Measurements from ENCODE around the gene VASN. TPM values are rescaled to one million over a fixed set of nuclear protein-coding genes. Genes with fewer than 3 reads are reported as not detected.
A peak's percentile ranks its signal among the peaks of the same experiment; 100 is the strongest.
"Not testable (repeated sequence)": the region's sequence is repeated elsewhere in the genome, so short reads cannot be mapped to it uniquely, and the experiment has no call there.

The VASN gene
- total and polyA plus RNA-seq, 7 donors, result 0.46 to 10.2 (median 7.1) TPM

DNA sequence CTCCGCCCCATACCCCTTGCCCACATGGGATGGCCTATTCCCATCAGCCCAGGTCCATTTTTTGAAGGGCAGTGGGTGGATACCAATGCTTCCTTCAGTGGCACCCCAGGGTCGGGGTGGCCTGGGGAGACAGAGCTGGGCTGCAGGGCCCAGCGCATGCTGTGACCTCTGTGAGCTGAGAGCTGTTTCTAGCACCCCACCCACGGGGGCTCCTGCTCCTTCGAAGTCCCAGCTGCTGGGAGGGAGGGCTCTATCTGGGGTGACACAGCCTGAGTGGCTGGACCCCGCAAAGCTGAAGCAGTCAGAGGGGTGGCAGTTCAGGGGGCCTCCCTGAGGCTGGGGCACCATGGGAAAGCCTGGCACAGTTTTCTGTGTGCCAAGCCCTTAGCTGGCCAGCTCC is 31.2 kb upstream of the VASN start:
- H3K36me3 ChIP-seq, result peaks cover 0 to 48% (median 20%) of the 10 kb centered on the region in 4 donors
- 90 to 91% methylated on average over 6 of the region's 6 CpGs for WGBS, 2 donors
- DNase-seq, result no peak
- no peak overlapping the region for H3K4me3 ChIP-seq
- H3K27me3 ChIP-seq, result no peaks in the 10 kb centered on the region
- intact Hi-C loops (cut with DNase I), result no loop called here
- no peaks in the 10 kb centered on the region for H3K9me3 ChIP-seq
- TF ChIP-seq, protein P1, sequence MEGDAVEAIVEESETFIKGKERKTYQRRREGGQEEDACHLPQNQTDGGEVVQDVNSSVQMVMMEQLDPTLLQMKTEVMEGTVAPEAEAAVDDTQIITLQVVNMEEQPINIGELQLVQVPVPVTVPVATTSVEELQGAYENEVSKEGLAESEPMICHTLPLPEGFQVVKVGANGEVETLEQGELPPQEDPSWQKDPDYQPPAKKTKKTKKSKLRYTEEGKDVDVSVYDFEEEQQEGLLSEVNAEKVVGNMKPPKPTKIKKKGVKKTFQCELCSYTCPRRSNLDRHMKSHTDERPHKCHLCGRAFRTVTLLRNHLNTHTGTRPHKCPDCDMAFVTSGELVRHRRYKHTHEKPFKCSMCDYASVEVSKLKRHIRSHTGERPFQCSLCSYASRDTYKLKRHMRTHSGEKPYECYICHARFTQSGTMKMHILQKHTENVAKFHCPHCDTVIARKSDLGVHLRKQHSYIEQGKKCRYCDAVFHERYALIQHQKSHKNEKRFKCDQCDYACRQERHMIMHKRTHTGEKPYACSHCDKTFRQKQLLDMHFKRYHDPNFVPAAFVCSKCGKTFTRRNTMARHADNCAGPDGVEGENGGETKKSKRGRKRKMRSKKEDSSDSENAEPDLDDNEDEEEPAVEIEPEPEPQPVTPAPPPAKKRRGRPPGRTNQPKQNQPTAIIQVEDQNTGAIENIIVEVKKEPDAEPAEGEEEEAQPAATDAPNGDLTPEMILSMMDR (IDR thresholded peaks at IDR 0.05), result no peak
- TF ChIP-seq EP300 (IDR thresholded peaks at IDR 0.05) (no peak), POLR2A (IDR thresholded peaks at IDR 0.05) (no peak), POLR2AphosphoS5 (IDR thresholded peaks at IDR 0.05) (no peak)
- H3K27ac ChIP-seq, result no peak overlapping the region
- peaks cover 0 to 26% (median 15%) of the 10 kb centered on the region in 4 donors for H3K4me1 ChIP-seq

GRCh38 chr16:4341250-4341649 is 30.4 kb upstream of the VASN start:
- Histone ChIP-seq H3K9me3 (no peaks in the 10 kb centered on the region), H3K27me3 (no peaks in the 10 kb centered on the region), H3K27ac (no peak overlapping the region), H3K36me3 (peaks cover 0 to 40% (median 14%) of the 10 kb centered on the region in 4 donors), H3K4me1 (peaks cover 0 to 26% (median 17%) of the 10 kb centered on the region in 4 donors), H3K4me3 (no peak overlapping the region)
- DNase-seq, result no peak
- intact Hi-C loops (cut with DNase I), result no loop called here
- WGBS, 2 donors, result 94 to 96% methylated on average over 13 of the region's 13 CpGs
- TF ChIP-seq, protein P1 (IDR thresholded peaks at IDR 0.05), result no peak
- no peak for TF ChIP-seq POLR2A (IDR thresholded peaks at IDR 0.05)
- TF ChIP-seq EP300 (IDR thresholded peaks at IDR 0.05), result no peak
- TF ChIP-seq POLR2AphosphoS5 (IDR thresholded peaks at IDR 0.05), result no peak

DNA sequence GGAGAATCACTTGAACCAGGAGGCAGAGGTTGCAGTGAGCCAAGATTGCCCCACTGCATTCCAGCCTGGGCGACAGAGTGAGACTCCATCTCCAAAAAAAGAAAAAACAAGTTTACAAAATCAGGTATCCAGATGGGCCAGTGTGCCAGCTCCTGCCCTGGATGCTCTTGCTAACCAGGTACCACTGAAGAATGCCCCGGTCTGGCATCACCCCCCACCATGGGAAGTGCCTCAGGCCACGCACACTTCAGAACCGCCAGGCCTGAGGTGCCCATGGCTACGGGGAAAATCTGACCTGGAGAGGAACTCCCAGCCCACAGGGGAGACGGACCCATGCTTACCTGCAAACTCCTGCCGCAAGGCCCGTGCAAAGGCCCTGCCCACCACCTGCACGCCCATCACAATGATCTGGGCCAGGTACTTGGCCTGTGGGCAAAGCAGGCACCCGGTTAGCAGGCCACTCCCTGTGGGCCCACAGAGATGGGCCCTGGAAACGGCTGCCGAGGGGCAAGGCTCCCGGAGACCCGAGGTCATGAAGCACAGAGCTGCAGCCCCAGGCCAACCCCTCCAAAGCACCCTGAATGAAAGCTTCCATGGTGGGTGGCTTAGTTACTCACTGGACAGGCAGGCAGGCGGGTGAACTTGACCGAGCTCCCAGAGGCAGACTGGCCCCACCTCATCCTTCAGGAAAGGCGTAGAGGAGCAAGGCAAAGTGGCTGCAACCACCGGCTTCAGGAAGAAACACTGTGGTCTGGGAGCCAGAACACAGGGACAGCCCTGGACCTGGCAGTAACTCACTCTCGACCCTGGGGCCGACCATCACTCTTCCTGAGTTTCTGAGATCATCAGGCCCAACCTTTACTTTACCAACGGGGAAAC is 28.5 kb upstream of the VASN start:
- Histone ChIP-seq H3K36me3 (peaks cover 0 to 25% (median 3%) of the 10 kb centered on the region in 4 donors), H3K9me3 (no peaks in the 10 kb centered on the region), H3K4me3 (no peak overlapping the region), H3K27ac (no peak overlapping the region), H3K4me1 (peaks cover 0 to 32% (median 18%) of the 10 kb centered on the region in 4 donors), H3K27me3 (no peaks in the 10 kb centered on the region)
- 92 to 93% methylated on average over 21 of the region's 21 CpGs for WGBS, 2 donors
- TF ChIP-seq EP300 (IDR thresholded peaks at IDR 0.05) (no peak), POLR2AphosphoS5 (IDR thresholded peaks at IDR 0.05) (no peak), POLR2A (IDR thresholded peaks at IDR 0.05) (no peak)
- TF ChIP-seq, protein P1 (IDR thresholded peaks at IDR 0.05), result no peak
- peak; percentile 64 for DNase-seq
- intact Hi-C loops (cut with DNase I), result no loop called here

GRCh38 chr16:4344300-4344982 is 27.2 kb upstream of the VASN start:
- H3K4me3 ChIP-seq; H3K27me3 ChIP-seq; DNase-seq; intact Hi-C loops (cut with DNase I); H3K9me3 ChIP-seq: not testable (repeated sequence)
- peaks cover 0 to 34% (median 18%) of the 10 kb centered on the region in 4 donors for H3K4me1 ChIP-seq
- WGBS, 2 donors, result 59 to 64% methylated on average over 10 of the region's 10 CpGs
- peaks cover 0 to 11% (median 3%) of the 10 kb centered on the region in 4 donors for H3K36me3 ChIP-seq
- peak overlapping the region in 1 of 4 donors; percentile 34 for H3K27ac ChIP-seq
